NCI-H2107 (cell line): ENCODE results near the gene MBD3L4.
A peak's percentile ranks its signal among the peaks of the same experiment; 100 is the strongest.
"Not testable (repeated sequence)": the region's sequence is repeated elsewhere in the genome, so short reads cannot be mapped to it uniquely, and the experiment has no call there.

ENCODE experiments used
- DNase-seq: peaks from one replicate; lab custom pipeline; 2025; lab: John Stamatoyannopoulos, UW

MBD3L4 gene

DNA sequence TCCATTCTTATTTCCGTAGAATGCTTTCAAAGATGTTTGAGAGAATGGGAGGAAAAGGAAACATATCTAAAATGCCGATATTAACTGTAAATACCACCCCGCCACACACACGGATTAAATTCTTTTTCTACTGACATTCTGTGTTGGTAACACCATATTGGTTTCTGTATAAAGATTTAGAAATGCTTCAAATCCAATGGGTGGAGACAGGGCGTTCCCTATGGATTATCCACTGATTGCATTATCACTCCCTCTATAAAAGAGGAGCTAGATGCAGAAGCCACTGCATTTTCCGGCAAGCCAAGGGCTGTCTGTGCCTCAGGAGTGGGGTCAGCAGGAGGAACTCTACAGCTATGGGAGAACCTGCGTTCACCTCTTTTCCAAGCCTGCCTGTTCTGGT lies 9.0 kb upstream of the MBD3L4 start, which contains the start of gene MBD3L2:
Gene MBD3L2 (plus strand): TSS at position 301 of the 400 bp plus-strand sequence. CDS start 53 bp downstream, at position 354.
- DNase-seq, result not testable (repeated sequence)

DNA sequence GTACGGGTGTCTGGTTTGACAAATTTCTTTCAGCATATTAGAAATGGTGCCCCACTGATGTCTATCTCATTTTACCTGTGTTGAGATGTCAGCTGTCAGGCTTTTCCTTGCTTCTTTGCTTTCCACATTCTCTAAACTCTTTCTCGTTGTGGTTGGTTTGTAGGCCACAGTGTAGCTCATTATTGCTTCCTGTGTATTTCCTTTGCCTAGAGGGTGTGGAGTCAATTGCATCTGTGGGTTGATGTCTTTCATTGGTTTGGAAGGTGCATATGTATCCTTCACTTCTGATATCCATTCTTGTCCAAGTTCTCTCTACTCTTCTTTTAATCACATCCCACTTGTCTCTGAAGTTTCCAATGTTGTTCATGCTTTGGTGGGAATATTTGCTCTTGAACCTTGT lies 1.6 kb upstream of the MBD3L4 start:
- not testable (repeated sequence) for DNase-seq

DNA sequence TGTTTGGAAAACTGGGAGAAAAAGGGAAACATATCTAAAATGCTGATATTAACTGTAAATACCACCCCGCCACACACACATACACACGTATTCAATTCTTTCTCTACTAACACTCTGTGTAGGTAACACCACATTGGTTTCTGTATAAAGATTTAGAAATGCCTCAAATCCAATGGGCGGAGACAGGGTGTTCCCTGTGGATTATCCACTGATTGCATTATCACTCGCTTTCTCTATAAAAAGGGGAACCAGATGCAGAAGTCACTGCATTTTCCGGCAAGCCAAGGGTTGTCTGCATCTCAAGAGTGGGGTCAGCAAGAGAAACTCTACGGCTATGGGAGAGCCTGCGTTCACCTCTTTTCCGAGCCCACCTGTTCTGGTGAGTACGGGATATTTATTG lies 9.7 kb downstream of the MBD3L4 start, which contains the start of gene MBD3L5:
Gene MBD3L5 (plus strand): TSS at position 301 of the 400 bp plus-strand sequence. CDS start 34 bp downstream, at position 335.
- DNase-seq, result not testable (repeated sequence)

DNA sequence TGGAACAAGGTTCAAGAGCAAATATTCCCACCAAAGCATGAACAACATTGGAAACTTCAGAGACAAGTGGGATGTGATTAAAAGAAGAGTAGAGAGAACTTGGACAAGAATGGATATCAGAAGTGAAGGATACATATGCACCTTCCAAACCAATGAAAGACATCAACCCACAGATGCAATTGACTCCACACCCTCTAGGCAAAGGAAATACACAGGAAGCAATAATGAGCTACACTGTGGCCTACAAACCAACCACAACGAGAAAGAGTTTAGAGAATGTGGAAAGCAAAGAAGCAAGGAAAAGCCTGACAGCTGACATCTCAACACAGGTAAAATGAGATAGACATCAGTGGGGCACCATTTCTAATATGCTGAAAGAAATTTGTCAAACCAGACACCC lies 11.2 kb downstream of the MBD3L4 start:
- not testable (repeated sequence) for DNase-seq

DNA sequence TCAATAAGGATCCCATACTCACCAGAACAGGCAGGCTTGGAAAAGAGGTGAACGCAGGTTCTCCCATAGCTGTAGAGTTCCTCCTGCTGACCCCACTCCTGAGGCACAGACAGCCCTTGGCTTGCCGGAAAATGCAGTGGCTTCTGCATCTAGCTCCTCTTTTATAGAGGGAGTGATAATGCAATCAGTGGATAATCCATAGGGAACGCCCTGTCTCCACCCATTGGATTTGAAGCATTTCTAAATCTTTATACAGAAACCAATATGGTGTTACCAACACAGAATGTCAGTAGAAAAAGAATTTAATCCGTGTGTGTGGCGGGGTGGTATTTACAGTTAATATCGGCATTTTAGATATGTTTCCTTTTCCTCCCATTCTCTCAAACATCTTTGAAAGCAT lies 18.6 kb downstream of the MBD3L4 start, which contains the start of gene MBD3L2B:
Gene MBD3L2B (minus strand): TSS at position 101 of the 400 bp plus-strand sequence. CDS start 34 bp downstream, at position 67.
- DNase-seq, result not testable (repeated sequence)

DNA sequence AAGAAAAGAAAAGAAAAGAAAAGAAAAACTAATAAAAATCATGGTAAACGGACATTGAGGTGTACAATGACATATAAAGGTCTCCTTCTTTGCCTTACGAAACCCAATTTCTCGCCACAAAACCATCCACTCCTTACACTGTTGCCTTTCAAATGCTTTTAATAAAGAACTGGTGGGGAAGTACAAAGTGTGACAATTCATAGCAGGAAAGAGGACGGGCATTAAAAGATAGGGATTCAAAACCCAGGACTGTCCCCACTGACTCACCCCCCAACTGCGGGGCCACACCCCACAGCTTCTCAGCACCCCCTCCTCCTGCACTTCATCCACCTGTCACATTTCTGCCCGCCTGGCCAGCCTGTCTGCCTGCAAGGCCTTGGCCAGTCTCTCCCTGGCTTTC lies 21.2 kb downstream of the MBD3L4 start:
- no peak for DNase-seq

DNA sequence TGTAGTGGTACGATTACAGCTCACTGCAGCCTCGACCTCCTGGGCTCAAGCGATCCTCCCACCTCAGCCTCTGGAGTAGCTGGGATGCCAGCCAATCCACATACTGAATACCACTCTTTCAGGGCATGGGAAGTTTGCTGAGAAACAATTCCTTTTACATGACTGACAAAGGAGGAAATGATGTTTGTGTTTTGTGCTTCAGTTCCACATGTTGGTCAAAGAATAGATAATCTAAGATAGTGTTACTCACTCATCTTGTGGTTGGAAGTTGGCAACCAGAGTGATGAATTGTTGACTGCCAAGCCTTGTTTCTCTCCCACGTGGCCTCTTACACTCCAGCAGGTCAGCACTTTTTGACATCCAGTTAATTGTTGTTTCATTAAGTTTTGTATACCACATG lies 26.3 kb downstream of the MBD3L4 start:
- DNase-seq, result no peak

DNA sequence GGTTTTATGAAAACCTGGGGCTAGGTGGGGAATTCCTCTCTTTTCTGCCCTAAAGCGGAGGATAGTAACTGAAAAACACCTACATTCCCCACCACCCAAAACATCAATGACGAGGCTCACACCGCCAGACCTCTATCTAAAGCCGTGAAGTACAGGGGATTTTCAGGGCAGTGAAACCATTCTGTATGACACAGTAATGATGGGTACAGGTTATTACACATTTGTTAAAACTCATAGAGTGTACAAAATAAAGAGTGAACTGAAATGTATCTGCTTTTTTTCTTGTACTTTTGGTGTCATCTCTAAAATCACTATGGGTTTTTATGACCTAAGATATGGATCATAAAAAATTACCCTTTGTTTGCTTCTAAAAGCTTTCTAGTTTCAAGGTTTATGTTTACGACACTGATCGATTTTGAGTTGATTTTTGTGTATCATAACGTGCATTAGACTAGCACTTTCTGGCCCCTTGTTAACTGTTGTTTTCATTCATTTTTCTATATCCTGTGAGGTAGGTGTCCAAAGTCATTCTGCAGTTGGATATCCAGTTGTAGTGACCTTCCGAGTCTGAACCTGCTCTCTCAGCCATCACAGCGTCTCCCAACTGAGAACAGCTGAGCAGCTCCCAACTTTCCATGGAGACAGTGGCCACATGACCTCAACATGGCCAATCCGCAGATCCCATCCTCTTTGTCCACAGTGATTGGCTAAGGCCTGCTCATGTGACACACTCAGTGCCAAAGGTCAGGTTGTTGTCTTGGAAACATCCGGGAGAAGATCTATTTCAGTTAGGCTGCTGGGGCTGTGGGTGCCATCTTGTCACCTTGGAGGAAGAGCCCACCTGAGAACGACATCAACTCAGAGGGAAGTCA lies 29.0 kb downstream of the MBD3L4 start:
- DNase-seq, result no peak

DNA sequence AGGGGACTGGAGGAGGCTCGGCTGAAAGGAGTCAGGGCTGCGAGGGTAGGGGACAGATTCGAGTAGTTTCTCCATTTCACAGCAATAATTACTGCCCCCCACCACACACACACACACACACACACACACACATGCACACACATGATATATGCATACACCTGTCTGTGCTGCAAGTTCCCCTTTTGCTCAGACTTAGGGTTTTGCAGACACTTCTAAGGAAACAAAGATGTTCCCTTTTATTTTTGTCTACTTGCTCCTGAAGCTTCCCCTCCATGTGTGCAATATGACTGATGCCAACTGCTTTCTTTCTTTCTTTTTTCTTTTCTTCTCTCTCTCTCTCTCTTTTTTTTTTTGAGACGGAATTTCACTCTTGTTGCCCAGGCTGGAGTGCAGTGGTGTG lies 32.1 kb downstream of the MBD3L4 start:
- DNase-seq, result no peak

DNA sequence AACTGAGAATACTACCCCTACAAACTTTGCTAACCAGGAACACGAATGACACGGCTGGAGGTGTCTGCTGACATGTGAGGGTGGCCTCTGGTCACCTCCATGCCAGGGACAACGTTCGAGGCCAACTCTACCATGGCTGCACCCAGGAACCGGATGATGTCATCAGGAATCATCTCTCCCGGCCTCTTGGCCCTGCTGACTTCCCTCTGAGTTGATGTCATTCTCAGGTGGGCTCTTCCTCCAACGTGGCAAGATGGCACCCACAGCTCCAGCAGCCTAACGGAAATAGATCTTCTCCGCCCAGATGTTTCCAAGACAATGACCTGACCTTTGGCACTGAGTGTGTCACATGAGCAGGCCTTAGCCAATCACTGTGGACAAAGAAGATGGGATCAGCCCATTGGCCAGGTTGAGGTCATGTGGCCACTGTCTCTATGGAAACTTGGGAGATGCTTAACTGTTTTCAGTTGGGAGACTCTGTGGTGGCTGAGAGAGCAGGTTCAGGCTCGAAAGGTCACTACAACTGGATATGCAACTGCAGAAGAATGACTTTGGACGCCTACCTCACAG lies 33.8 kb downstream of the MBD3L4 start:
- DNase-seq, result no peak

DNA sequence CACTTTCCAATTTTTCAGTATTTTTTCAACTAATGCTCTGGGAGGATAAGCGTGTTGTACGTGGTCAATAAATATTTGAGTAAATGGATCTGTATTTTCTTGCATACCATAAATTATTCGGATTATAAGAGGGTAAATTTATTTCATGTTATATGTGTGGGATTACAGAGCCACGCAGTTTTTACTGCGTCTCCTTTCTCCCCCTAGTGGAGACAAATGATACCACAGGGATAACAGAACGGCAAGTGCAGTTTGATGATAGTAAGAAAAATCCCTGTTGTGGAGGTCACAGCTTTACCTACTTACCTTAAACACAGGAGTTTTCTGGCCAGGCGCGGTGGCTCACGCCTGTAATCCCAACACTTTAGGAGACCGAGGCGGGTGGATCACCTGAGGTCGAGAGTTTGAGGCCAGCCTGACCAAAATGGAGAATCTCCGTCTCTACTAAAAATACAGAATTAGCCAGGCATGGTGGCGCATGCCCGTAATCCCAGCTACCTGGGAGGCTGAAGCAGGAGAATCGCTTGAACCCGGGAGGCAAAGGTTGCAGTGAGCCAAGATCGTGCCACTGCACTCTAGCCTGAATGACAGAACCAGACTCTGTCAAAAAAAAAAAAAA lies 35.6 kb downstream of the MBD3L4 start:
- DNase-seq, result peak; percentile 2

DNA sequence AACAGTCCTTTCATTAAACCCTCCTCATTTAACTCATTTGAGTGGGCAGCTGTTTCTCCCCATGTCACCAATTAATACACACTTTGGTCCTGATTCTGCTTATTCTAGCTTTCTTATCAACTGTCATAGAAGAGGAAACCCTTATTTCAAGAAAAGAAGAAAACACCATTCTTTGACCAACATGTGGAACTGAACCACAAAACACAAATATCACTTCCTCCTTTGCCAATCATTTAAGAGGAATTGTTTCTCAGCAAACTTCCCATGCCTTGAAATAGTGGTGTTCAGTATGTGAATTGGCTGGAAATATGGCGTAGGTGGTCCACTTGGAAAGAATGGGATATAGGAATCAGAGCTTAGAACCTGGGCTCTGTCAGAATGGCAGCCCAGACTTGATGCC lies 39.2 kb downstream of the MBD3L4 start:
- no peak for DNase-seq

DNA sequence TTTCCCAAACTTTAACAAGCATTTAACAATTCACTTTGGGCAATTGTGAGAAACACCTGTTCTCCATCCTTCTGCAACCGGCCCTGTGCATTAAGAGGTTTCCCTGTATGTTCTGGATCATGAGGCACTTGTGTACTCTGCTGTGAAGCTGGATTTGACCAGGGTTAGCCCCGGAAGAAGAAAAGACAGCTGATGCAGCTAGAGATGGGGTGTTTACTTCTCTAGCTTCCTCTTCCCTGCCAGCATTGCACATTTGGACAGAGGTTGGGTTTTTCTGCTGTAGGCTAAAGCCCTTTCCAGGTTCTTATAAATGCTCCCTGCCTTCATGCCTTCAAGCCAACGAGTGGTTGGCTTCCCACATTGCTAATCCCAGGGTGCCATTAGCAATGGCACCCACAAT lies 39.6 kb downstream of the MBD3L4 start:
- no peak for DNase-seq

DNA sequence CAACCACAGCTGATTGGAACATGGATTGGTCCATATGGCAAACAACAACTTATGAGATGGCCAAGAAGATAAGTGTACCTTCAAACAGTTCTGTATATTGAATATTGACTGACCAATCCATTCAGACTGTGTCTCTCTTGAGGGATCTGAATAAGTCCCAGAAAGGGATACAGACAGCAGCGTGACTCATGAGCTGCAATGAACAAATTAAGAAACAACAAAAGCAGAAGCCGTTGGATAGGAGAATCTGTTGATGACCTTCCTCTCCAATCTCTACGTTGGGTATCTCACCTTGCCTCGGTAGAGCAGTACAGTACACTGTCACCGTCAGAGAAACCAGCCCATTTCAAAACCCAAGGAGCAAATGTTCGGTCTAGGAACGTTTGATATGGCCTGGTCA lies 40.0 kb downstream of the MBD3L4 start:
- no peak for DNase-seq

DNA sequence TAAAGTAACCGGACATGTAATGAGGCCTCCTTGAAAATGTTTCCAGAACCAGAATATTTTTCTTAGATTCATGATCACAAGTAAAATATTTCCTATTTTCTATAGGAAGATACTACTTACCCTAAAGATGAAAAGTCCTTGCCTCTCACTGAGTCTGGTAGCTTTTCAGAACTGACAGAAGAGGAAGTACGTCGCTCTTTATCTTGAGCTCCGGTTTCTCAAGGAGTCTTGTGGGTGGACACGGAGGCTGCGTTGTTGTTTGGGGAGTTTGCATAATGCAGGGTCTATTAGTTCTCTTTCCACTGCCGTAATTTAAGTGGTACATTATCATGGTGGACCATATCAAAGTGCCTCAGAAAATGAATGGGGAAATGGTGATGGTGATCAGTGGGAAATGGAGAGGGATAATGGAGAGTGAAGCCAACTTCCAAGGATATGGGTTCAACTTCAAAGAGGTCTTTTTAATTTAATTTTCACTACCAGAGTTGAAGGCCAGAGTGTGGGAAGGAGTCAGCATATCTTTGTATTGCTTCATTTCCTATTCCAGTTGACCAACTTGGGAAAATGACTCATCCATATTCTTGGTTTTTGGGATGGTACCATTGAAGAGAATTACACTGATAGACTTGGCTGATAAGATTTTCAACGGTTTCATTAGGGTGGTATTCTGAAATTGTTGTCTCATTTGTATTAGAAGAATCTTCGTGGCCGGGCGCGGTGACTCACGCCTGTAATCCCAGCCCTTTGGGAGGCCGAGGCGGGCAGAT lies 42.1 kb downstream of the MBD3L4 start:
- DNase-seq, result no peak

DNA sequence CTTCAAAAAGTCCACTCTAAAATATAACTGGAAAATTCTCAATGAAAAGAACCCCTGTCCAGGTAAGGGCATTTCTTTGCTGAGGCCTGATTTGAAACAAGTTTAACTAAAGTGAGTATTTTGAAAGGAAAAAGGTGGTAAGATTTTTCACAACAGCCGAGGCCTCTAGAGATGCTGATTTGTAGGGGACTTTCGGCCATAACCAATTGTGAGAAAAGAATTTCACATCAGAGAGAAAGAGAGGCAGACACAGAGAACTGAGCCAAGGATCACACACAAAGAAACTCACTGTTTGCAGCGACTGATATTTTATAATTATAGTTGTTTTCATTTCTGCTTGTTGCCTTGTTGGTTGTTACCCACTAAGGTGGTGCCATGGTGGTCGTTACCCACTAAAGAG lies 43.2 kb downstream of the MBD3L4 start:
- no peak for DNase-seq

DNA sequence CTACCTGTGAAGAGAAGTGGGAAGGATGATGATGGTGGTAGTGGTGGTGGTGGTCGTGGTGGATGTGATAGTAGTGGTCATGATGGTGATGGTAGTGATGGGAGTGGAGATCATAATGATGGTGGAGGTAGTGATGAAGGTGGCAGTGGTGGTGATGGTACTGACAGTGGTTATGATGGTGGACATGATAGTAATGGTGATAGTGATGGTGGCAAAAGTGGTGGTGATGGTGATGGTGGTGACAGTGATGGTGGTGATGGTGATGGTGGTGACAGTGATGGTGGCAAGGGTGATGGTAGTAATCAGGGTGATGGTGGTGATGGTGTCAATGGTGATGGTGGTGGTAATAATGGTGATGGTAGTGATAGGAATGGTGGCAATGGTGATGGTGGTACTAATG lies 44.9 kb downstream of the MBD3L4 start:
- no peak for DNase-seq

DNA sequence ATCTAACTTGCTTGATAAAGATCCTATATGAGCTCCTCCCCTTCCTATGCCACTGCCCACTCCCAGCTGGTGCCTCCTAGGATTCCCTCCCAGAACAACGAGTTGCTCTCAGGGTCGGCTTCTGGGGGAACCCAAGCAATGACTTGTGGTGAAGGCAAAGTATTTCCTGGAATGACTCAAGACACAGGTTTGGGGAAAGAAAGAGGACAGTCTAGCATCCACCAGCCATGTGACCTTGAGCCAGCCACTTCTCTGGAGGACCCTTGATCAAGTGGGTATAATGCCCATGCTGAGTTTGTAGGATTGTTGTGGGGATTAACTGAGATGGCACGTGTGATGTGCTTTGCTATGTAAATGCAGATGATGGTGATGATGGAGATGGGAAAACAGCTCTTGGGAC lies 51.7 kb downstream of the MBD3L4 start:
- no peak for DNase-seq

DNA sequence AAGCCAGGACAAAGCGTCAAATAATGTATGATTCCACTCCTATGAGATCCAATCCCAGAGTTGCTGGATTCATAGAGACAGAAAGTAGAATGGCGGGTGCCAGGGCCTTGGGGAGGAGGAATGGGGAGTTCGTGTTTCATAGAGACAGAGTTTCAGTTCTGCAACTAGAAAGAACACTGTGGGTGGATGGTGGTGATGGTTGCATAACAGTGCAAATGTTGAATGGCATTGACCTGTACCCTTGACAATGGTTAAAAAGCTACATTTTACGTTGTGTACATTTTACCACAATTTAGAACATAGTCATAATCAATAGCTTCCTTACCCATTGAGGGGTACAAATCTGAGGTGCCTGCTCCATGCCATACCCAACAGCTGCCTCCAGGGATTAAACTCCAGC lies 52.1 kb downstream of the MBD3L4 start:
- DNase-seq, result no peak
